Femur (tissue), 1 donor: ENCODE measurements around the gene ATG16L2.
A peak's percentile ranks its signal among the peaks of the same experiment; 100 is the strongest.
"Not testable (repeated sequence)": the region's sequence is repeated elsewhere in the genome, so short reads cannot be mapped to it uniquely, and the experiment has no call there.

Source experiments
- DNase-seq: peaks from one replicate; pipeline ENCODE4 v3.0.0-alpha.2; 2017

ATG16L2 gene

GRCh38 chr11:72807021-72807693 is 7.1 kb upstream of the ATG16L2 start:
- no peak for DNase-seq

DNA sequence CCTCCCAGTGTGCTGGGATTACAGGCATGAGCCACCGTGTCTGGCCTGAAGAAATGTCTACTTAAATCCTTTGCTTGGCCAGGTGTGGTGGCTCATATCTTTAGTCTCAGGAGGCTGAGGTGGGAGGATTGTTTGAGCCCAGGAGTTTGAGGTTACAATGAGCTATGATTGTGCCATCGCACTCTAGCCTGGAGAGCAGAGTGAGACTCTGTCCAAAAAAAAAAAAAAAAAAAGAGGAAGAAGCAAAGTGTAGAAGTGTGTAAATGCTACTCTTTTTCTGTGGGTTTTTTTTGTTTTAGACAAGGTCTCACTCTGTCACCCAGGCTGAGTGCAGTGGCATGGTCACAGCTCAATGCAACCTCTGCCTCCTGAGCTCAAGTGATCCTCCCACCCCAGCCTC is 6.4 kb upstream of the ATG16L2 start:
- DNase-seq = no peak

DNA sequence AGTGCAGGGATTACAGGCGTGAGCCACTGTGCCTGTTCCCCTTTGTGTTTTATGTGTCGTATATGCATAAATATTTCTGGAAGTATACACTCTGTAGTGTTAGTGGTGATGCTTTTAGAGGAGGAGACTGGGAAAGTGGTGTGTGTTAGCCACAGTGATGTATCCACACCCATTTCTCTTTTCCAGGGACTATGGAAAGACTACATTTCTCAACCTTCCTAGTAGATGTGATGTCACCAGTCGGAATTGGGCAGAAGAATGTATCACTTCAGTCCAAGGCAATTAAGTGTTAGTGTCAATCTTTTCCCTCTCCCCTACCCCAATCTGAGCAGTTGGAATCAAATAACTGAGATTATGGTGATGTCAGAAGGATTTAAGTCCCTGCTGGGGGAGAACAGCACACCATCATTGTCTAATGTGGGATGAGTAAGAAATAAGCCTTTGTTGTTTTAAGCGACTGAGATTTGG is 5.8 kb upstream of the ATG16L2 start:
- DNase-seq = no peak

GRCh38 chr11:72811686-72812085 is 2.5 kb upstream of the ATG16L2 start:
- not testable (repeated sequence) for DNase-seq

- DNase-seq = no peak
These were observed 1.6 kb upstream of the ATG16L2 start for GRCh38 chr11:72812604-72812966.

DNA sequence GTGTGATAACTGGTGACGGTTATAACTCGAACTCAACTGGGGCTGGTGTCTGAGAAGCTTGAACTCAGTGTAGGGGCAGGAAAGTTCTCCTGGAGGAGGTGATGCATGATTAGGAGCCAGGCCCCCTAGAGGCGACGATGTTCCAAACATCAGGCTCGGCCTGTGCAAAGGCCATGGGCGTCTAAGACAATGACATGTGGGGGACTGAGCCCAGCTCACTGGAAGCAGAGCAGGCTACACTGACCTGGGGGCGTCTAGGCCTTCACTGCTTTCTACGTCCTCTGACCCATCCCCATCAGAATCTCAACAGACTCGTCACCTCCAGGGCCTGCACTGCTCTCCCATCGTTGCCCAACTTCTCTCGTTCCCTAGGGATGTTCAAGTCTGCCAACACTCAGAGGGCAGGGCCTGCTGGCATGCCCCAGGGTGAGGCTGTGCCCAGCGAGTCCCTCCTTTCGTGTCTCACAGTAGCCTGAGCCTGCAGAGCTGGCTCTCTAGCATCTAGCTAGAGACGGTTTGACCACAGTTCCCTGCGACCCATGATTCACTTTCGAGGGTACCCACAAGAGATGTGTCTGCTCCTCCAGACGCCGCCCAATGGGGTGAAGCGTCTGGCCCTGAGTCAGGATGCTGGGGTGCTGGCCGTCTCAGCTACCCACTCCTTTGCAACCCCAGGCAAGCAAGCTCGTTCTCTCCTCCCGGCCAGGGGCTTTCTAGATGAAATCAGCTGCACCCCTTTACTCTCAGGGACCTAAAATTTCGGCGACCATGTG is 1.1 kb upstream of the ATG16L2 start:
- DNase-seq = peak; percentile 45

GRCh38 chr11:72813740-72814285 is 398 bp upstream of the ATG16L2 start:
- DNase-seq = no peak

- DNase-seq = no peak
These were observed 953 bp downstream of the ATG16L2 start for GRCh38 chr11:72815110-72815618.

- no peak for DNase-seq
These were observed 2.3 kb downstream of the ATG16L2 start for GRCh38 chr11:72816404-72816990.

DNA sequence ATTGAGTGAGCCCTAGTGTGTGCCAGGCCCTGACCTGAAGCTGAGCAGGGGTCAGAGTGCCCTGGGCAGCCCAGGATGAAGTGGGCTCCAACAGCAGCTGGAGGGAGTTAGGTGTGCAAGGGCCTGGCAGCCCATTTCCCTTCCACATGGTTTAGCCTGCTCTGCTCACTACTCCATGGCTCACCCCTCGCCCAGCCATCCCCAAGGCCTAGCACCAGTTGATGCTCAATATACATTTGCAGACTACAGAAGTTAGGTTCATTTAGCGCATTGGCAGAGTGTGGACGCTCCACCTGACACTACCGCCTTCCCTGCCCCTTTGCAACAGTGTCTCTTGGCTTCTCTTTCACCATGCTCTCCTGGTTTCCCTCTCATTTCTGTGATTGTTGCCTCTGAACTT is 3.8 kb downstream of the ATG16L2 start:
- no peak for DNase-seq

DNA sequence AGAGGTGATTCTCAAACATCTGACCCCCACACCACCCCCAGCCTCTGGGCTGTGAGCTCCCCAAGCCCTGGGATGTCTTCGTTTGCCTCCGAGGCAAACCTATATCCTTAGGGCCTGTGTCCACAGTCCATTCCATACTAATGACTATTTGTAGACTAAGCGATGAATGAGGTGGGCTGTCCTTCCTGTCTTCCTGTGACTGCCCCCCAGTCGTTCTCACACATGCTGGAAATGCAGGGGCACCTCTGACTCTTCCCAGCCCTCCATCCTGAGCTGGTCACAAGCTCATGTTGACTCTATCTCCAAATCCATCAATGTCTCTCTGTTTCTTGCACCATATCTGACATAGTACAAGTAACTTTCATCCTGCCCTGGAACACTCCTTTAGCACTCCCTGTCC is 4.8 kb downstream of the ATG16L2 start:
- no peak for DNase-seq

DNA sequence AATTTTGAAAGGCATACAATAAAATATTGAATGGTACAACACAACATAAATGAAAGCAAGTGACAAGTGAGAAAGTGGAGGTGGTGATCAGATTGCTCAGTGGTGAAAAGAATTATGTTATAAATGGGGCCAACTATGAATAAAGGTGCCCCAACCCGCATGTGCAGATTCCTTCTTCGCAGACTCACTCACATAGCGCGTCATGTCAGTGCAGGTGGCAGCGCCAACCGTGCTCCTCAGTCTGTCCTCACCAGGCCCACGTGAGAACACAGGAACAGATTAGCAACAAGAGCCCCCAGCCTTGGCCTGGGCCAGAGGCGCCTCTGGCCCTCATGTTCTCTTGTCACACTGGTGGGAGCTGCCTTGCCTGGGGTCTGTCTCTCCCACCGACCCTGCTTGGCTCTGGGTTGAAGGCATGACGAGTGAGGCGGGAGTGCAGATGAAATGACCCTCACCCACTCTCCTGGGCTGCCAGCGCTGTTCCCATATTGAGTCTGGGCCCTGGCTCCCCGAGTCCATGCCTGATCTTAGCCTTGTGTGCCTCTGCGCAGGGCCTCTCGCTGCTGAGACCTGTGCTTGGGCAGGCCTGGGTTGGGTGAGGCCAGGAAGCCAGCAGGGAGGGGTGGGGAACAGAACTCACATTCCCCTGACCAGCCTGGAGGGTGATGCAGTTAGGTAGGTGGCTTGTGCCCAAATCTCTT is 6.4 kb downstream of the ATG16L2 start:
- DNase-seq = no peak

DNA sequence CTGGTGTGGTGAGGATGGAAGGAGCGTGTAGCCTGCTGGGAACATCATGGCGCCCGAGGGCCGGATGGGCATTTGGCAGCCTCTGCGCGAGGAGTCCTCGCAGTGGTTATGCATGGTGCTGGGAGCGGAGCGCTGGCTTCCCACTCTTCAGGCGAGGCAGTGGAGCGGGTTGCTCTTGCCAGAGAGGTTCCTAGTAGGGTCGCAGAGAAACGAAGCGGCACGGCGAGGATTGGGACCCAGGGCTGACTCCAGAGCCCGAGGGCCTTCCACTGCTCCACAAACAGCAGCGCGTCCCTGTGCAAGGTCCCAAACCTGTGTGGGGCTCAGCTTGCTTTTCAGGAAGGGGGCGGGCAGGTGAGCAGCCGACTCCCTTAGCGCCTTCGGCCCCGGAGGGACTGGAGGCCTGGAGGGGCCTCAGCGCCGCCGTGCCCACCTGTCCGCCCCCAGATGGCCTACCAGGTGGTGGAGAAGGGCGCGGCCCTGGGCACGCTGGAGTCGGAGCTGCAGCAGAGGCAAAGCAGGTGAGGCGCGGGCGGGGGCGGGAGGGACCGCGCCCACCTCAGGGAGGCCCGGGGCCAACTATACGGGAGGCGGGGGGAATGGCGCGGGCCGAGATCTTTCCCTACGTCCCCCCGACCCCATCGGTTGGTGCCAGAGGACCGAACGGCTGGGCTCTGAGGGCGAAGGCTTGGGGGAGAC is 7.2 kb downstream of the ATG16L2 start:
- DNase-seq = peak; percentile 40

DNA sequence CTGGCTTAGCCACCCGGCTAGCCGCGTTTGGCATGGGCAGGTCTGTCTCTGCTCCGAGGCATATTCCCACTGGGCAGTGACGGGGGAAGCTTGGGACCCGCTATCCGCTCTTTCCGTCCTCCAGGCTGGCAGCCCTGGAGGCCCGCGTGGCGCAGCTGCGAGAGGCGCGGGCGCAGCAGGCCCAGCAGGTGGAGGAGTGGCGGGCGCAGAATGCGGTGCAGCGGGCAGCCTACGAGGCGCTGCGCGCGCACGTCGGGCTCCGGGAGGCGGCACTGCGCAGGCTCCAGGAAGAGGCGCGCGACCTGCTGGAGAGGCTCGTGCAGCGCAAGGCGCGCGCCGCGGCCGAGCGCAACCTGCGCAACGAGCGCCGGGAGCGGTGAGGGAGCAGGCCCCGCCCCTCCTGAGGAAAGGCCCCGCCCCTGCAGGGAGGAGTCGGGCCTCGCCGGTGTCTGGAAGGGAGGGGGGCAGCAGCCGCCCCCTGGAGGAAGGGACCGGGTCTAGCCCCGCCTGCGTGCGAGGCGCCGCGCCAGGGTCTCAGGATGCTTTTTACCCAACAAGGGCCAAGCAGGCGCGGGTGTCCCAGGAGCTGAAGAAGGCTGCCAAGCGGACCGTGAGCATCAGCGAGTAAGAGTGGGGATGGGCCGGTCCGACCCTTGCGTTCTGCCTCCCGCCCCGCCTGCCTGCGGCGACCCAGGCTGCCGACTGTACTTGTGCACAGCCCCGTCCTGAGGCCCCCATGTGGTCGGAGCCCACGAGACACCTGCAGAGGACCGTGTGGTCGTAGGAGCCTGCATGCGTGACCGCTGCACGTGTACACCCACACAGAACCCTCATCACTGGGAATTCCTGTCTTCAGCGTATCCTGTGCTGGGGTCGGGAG is 7.9 kb downstream of the ATG16L2 start:
- DNase-seq = peak; percentile 96

DNA sequence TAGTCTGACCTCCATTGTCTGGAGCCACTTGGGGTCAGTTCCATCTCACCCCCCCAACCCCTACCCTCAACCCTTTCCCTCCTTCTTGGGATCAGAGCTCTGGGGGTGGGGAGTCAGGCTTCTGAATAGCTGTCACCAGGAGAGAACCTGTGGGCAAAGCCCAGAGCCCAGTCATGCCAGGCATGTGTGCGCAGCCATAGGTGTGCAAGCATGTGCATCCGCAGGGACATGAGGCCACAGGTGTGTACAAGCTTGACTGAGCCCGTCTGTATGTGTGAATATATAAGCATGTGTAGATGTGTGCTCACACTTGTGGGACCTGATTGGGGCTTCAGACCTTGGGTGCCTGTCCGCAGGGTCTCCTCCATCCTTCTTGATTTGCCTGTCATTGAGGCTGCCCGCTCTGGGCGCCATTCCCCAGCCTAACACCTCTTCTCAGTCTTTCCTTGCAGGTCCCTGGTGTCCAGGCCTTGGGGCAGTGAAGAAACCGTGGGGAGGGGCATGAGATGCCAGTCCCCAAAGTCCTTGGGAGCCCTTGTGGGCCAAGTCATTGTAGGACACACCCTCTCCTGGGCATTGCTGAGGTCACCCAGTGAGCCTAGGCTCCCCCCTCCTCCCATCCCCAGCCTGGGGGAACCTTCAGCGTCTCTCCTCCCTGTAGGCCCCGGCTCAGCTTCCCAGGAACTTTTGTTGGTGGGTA is 9.0 kb downstream of the ATG16L2 start:
- DNase-seq = no peak

DNA sequence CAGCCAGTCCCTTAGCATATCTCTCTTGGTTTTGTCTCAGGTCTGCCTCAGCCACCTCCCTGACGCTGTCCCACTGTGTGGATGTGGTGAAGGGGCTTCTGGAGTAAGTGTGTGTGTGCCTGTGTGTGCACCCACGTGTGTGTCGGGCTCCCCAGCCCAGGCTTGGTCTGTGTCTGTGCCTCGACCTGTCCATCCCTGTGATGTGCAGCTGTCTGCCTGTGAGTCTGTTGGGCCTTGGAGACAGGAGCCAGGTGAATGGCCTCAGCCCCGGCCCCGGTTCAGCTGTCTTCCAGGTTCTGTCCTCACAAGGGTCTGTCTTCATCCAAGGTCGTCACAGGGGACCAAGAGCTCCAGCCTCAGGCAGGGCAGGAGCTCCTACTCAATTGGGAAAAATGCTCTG is 9.8 kb downstream of the ATG16L2 start:
- no peak for DNase-seq

- DNase-seq = no peak
These were observed 10.7 kb downstream of the ATG16L2 start for GRCh38 chr11:72824811-72825505.

DNA sequence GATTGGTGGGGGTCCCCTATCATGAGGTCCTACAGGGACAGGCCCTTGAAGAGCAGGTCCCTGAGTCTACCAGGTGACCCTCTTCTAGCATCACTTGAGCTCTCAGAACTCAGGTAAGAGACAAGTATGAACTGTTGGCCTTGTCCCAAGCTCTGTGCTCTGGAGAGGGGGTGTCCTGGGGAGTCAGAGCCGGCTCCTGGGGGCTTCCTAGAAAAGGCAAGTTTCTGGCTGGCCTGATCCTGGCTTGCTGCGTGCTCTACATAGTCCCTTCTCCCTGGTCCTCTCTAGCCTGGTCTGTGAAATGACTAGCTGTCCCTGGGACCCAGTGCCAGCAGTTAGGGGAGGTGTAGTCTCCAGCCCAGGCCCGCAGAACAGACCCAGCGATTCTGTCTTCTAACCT is 11.4 kb downstream of the ATG16L2 start:
- no peak for DNase-seq

GRCh38 chr11:72826191-72826941 is 12.2 kb downstream of the ATG16L2 start:
- DNase-seq = no peak
